ENCODE measurements around the gene GALNT18. TPM values are rescaled to one million over a fixed set of nuclear protein-coding genes. Genes with fewer than 3 reads are reported as not detected.

The GALNT18 gene
- total and polyA plus RNA-seq, 2 experiments from 2014 or later = 4.3 to 10.8 TPM

DNA sequence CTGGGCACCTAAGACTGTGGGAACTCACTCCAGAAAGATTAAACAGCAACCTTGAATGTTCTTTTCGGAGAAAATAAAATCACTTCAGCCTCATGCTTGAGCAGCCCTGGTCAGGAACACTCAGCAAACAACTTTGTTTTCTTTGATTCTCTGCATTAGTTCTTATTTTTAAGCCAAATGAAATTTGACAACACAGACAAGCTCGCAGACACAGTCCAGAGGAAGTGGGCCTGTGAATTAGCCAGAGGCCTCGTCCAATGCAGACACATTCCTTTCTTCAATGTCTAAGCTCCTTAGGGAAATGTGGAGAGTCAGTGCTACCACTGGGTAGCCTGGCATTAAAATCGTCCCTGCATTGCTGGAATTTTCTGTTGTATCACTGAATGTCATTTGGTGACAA lies 205.9 kb downstream of the GALNT18 start:
- 0 out of 2 replicates have a peak overlapping the region, but pooled peaks have one; percentile 8 for H3K27ac Mint-ChIP-seq
- H3K36me3 Mint-ChIP-seq (ENCODE audit: low read depth) = no peaks in the 10 kb centered on the region
- no peak overlapping the region for H2AFZ ChIP-seq
- H3K27me3 ChIP-seq (ENCODE audit: insufficient read depth) = no peaks in the 10 kb centered on the region
- H3K9me2 ChIP-seq (ENCODE audit: insufficient read depth) = no peaks in the 10 kb centered on the region
- no peak overlapping the region for H3K4me3 Mint-ChIP-seq
- no peaks in the 10 kb centered on the region for H3K4me1 ChIP-seq (ENCODE audit: insufficient read depth)
- DNase-seq (ENCODE audit: low spot score) (no peak), ATAC-seq (no peak)
- no peaks in the 10 kb centered on the region for H3K36me3 ChIP-seq (ENCODE audit: insufficient read depth)
- H3K9me3 Mint-ChIP-seq = no peaks in the 10 kb centered on the region
- H3K27ac ChIP-seq (ENCODE audit: low read depth) = no peak overlapping the region
- no peaks in the 10 kb centered on the region for H3K79me2 ChIP-seq (replicated peaks; ENCODE audit: insufficient read depth)
- no peaks in the 10 kb centered on the region for H3F3A ChIP-seq (replicated peaks; ENCODE audit: low read depth)
- TF ChIP-seq STAT1 (IDR thresholded peaks at IDR 0.05; ENCODE audit: unreplicated experiment) = no peak
- TF ChIP-seq, protein P1, sequence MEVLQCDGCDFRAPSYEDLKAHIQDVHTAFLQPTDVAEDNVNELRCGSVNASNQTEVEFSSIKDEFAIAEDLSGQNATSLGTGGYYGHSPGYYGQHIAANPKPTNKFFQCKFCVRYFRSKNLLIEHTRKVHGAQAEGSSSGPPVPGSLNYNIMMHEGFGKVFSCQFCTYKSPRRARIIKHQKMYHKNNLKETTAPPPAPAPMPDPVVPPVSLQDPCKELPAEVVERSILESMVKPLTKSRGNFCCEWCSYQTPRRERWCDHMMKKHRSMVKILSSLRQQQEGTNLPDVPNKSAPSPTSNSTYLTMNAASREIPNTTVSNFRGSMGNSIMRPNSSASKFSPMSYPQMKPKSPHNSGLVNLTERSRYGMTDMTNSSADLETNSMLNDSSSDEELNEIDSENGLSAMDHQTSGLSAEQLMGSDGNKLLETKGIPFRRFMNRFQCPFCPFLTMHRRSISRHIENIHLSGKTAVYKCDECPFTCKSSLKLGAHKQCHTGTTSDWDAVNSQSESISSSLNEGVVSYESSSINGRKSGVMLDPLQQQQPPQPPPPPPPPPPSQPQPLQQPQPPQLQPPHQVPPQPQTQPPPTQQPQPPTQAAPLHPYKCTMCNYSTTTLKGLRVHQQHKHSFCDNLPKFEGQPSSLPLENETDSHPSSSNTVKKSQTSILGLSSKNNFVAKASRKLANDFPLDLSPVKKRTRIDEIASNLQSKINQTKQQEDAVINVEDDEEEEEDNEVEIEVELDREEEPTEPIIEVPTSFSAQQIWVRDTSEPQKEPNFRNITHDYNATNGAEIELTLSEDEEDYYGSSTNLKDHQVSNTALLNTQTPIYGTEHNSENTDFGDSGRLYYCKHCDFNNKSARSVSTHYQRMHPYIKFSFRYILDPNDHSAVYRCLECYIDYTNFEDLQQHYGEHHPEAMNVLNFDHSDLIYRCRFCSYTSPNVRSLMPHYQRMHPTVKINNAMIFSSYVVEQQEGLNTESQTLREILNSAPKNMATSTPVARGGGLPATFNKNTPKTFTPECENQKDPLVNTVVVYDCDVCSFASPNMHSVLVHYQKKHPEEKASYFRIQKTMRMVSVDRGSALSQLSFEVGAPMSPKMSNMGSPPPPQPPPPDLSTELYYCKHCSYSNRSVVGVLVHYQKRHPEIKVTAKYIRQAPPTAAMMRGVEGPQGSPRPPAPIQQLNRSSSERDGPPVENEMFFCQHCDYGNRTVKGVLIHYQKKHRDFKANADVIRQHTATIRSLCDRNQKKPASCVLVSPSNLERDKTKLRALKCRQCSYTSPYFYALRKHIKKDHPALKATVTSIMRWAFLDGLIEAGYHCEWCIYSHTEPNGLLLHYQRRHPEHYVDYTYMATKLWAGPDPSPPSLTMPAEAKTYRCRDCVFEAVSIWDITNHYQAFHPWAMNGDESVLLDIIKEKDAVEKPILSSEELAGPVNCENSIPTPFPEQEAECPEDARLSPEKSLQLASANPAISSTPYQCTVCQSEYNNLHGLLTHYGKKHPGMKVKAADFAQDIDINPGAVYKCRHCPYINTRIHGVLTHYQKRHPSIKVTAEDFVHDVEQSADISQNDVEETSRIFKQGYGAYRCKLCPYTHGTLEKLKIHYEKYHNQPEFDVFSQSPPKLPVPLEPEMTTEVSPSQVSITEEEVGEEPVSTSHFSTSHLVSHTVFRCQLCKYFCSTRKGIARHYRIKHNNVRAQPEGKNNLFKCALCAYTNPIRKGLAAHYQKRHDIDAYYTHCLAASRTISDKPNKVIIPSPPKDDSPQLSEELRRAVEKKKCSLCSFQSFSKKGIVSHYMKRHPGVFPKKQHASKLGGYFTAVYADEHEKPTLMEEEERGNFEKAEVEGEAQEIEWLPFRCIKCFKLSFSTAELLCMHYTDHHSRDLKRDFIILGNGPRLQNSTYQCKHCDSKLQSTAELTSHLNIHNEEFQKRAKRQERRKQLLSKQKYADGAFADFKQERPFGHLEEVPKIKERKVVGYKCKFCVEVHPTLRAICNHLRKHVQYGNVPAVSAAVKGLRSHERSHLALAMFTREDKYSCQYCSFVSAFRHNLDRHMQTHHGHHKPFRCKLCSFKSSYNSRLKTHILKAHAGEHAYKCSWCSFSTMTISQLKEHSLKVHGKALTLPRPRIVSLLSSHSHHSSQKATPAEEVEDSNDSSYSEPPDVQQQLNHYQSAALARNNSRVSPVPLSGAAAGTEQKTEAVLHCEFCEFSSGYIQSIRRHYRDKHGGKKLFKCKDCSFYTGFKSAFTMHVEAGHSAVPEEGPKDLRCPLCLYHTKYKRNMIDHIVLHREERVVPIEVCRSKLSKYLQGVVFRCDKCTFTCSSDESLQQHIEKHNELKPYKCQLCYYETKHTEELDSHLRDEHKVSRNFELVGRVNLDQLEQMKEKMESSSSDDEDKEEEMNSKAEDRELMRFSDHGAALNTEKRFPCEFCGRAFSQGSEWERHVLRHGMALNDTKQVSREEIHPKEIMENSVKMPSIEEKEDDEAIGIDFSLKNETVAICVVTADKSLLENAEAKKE (CRISPR knock-in tag; IDR thresholded peaks at IDR 0.05) = no peak
- no peak for TF ChIP-seq POLR2AphosphoS5 (IDR thresholded peaks at IDR 0.05; ENCODE audit: low read depth)
- no peak for TF ChIP-seq ZNF331 (CRISPR knock-in tag; IDR thresholded peaks at IDR 0.05; ENCODE audit: low read depth)
- no peak for TF ChIP-seq EZH2 (IDR thresholded peaks at IDR 0.05; ENCODE audit: low read depth, unreplicated experiment)
- no peak for TF ChIP-seq EZH2phosphoT487 (IDR thresholded peaks at IDR 0.05; ENCODE audit: unreplicated experiment)
- no peak for TF ChIP-seq JUNB (IDR thresholded peaks at IDR 0.05; ENCODE audit: unreplicated experiment)
- no peak for TF ChIP-seq CTCF (conservative IDR thresholded peaks at IDR 0.05; ENCODE audit: low read depth in 2 of 2)
- peaks cover 4% of the 10 kb centered on the region for H3K27me3 Mint-ChIP-seq (ENCODE audit: insufficient read depth, low read depth, poor library complexity)
- H3K4me3 ChIP-seq = no peak overlapping the region
- no peaks in the 10 kb centered on the region; the same call in 1 of the 2 replicates for H4K20me1 ChIP-seq (replicated peaks; ENCODE audit: insufficient read depth)
- H3K4me2 ChIP-seq = no peak overlapping the region
- H3K4me1 Mint-ChIP-seq = peaks cover 17% of the 10 kb centered on the region
